Activated CD8-positive, alpha-beta T cell treated with anti-CD3 and anti-CD28 coated beads for 36 hours (primary cell): ENCODE measurements around the gene OAT. TPM values are rescaled to one million over a fixed set of nuclear protein-coding genes. Genes with fewer than 3 reads are reported as not detected.

Experiments
- ATAC-seq: fragments of 200-7000 bp; cut with Tn5 transposase; one replicate; pipeline ENCODE4 v1.10.0; 2021; ENCODE audit warnings: mild to moderate bottlenecking, moderate library complexity
- CTCF ChIA-PET: fragments of 350-600 bp; sonication (Branson Sonifier 250); formaldehyde crosslinking; loops from one replicate; lab custom pipeline; 2021; ENCODE audit warnings: antibody characterized with exemption; lab: Charles Lee
- POLR2A ChIA-PET: fragments of 350-600 bp; sonication (Branson Sonifier 250); formaldehyde crosslinking; loops from one replicate; lab custom pipeline; 2021; ENCODE audit warnings: antibody characterized with exemption; lab: Charles Lee
- DNase-seq: peaks from one replicate; pipeline ENCODE4 v3.0.0-alpha.2; 2020
- H3K27ac Mint-ChIP-seq: one replicate; pipeline ENCODE4 v1.8.0; 2021; ENCODE audit warnings: mild to moderate bottlenecking, mixed read lengths
- H3K27me3 Mint-ChIP-seq: one replicate; pipeline ENCODE4 v1.8.0; 2021; ENCODE audit warnings: mixed read lengths
- H3K36me3 Mint-ChIP-seq: one replicate; pipeline ENCODE4 v1.8.0; 2021; ENCODE audit warnings: low read depth, mixed read lengths
- H3K4me1 Mint-ChIP-seq: one replicate; pipeline ENCODE4 v1.8.0; 2021; ENCODE audit warnings: low read depth, mixed read lengths
- H3K4me3 Mint-ChIP-seq: one replicate; pipeline ENCODE4 v1.8.0; 2021; ENCODE audit warnings: mild to moderate bottlenecking, moderate library complexity, mixed read lengths
- H3K9me3 Mint-ChIP-seq: one replicate; pipeline ENCODE4 v1.8.0; 2021; ENCODE audit warnings: mixed read lengths
- CTCF ChIP-seq: fragments of 200-600 bp; IDR thresholded peaks from one replicate; pipeline ENCODE4 v1.8.0; 2022; ENCODE audit warnings: antibody characterized with exemption, mild to moderate bottlenecking
- intact Hi-C: fragments of 100-400 bp; cut with micrococcal nuclease; formaldehyde crosslinking; loops from one replicate; pipeline ENCODE4 v1.10.0; 2022
- total RNA-seq, 2 experiments: library from RNA; stranded (reverse); gene quantifications; one replicate each; pipeline ENCODE4 v1.2.3, GENCODE V29; 2021

The OAT gene
- total RNA-seq, 2 experiments from 2014 or later = 40.2 to 44.3 TPM

DNA sequence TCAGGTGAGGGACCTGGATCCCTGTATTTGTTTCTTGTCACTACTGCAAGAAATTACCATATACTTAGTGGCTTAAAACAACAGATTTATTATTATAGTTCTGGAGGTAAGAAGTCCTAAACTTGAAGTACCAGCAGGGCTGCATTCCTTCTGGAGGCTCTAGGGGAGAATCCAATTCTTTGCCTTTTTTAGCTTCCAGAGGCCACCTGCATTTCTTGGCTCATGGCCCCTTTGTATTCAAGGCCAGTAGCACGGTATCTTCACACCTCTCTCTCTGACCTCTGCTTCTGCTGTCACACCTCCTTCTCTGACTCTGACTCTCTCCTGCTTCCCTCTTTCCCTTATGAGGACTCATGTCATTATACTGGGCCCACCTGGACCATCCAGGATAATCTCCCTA lies 40.7 kb upstream of the OAT start:
- no peak for TF ChIP-seq CTCF
- Mint-ChIP-seq H3K9me3 (no peaks in the 10 kb centered on the region), H3K36me3 (no peaks in the 10 kb centered on the region), H3K27ac (no peak overlapping the region), H3K4me3 (no peak overlapping the region), H3K4me1 (peaks cover 13% of the 10 kb centered on the region), H3K27me3 (peaks cover 23% of the 10 kb centered on the region)
- POLR2A ChIA-PET = no interaction called here
- intact Hi-C loops = no loop called here
- CTCF ChIA-PET = no interaction called here
- DNase-seq (no peak), ATAC-seq (no peak)

- no peak for DNase-seq
- TF ChIP-seq CTCF = no peak
- intact Hi-C loops = no loop called here
- Mint-ChIP-seq H3K9me3 (no peaks in the 10 kb centered on the region), H3K27ac (no peak overlapping the region), H3K36me3 (no peaks in the 10 kb centered on the region), H3K4me3 (no peak overlapping the region), H3K4me1 (peaks cover 10% of the 10 kb centered on the region), H3K27me3 (peaks cover 27% of the 10 kb centered on the region)
- ChIA-PET CTCF (no interaction called here), POLR2A (no interaction called here)
- ATAC-seq = no peak
Observed at GRCh38 chr10:124458889-124459288, 40.2 kb upstream of the OAT start.

GRCh38 chr10:124458473-124458872 lies 39.8 kb upstream of the OAT start:
- no peaks in the 10 kb centered on the region for H3K36me3 Mint-ChIP-seq
- no peak overlapping the region for H3K27ac Mint-ChIP-seq
- CTCF ChIA-PET = no interaction called here
- no peak for DNase-seq
- intact Hi-C loops = no loop called here
- no peaks in the 10 kb centered on the region for H3K9me3 Mint-ChIP-seq
- H3K4me1 Mint-ChIP-seq = peaks cover 10% of the 10 kb centered on the region
- ATAC-seq = no peak
- POLR2A ChIA-PET = no interaction called here
- H3K4me3 Mint-ChIP-seq = no peak overlapping the region
- peaks cover 31% of the 10 kb centered on the region for H3K27me3 Mint-ChIP-seq
- TF ChIP-seq CTCF = no peak

GRCh38 chr10:124455441-124455840 lies 36.7 kb upstream of the OAT start:
- POLR2A ChIA-PET = no interaction called here
- TF ChIP-seq CTCF = no peak
- Mint-ChIP-seq H3K4me3 (no peak overlapping the region), H3K27ac (no peak overlapping the region), H3K36me3 (no peaks in the 10 kb centered on the region), H3K4me1 (peaks cover 4% of the 10 kb centered on the region), H3K9me3 (no peaks in the 10 kb centered on the region), H3K27me3 (peaks cover 55% of the 10 kb centered on the region)
- CTCF ChIA-PET = no interaction called here
- DNase-seq = no peak
- intact Hi-C loops = no loop called here
- ATAC-seq = no peak

GRCh38 chr10:124453960-124454610 lies 35.4 kb upstream of the OAT start:
- Mint-ChIP-seq H3K27me3 (peaks cover 65% of the 10 kb centered on the region), H3K9me3 (no peaks in the 10 kb centered on the region), H3K27ac (no peak overlapping the region), H3K4me1 (peaks cover 7% of the 10 kb centered on the region), H3K4me3 (no peak overlapping the region), H3K36me3 (no peaks in the 10 kb centered on the region)
- TF ChIP-seq CTCF = no peak
- no peak for ATAC-seq
- intact Hi-C loops = no loop called here
- CTCF ChIA-PET = interaction anchor here (1.0 to 1.6 kb wide), 2 partner anchors 33 to 65 kb away, joined by 3 to 4 read pairs; no protein-coding TSS in a partner anchor
- POLR2A ChIA-PET = no interaction called here
- DNase-seq = no peak
